ENCODE data around the gene KDM4F. TPM values are rescaled to one million over a fixed set of nuclear protein-coding genes. Genes with fewer than 3 reads are reported as not detected.
A peak's percentile ranks its signal among the peaks of the same experiment; 100 is the strongest.

The KDM4F gene
- total RNA-seq, 4 donors from 2014 or later, result not detected

- TF ChIP-seq POLR2A (IDR thresholded peaks at IDR 0.05), result peak; percentile 93
- TF ChIP-seq POLR2AphosphoS5 (IDR thresholded peaks at IDR 0.05), result peak; percentile 94 to 96 (median 96)
- TF ChIP-seq CTCF (IDR thresholded peaks at IDR 0.05), result no peak
- no peak for TF ChIP-seq EP300 (IDR thresholded peaks at IDR 0.05; ENCODE audit: low read depth)
- H3K36me3 ChIP-seq, result no peaks in the 10 kb centered on the region
- peak overlapping the region; percentile 58 to 85 (median 78) for H3K4me3 ChIP-seq
- no peaks in the 10 kb centered on the region for H3K27me3 ChIP-seq
- intact Hi-C loops (cut with DNase I; ENCODE audit: low total_unique reads) (loop anchor here (2.0 kb wide), 1 partner anchor 82 kb away; no protein-coding TSS in a partner anchor), in situ Hi-C loops (cut with MboI; ENCODE audit: low pct_ligation_motif_present in 1 of 4, low pct_unique_long_range_greater_than_20kb in 1 of 4, low sequenced_read_pairs in 3 of 4) (loop anchor here in 2 of 4 donors (10.0 kb wide), 3 partner anchors 76 to 636 kb away; partner anchors contain the start of genes CWC15 (in 2 of the 2) and KDM4D (in 2 of the 2))
- H3K9me3 ChIP-seq, result no peaks in the 10 kb centered on the region
- H3K27ac ChIP-seq, result peak overlapping the region; percentile 94 to 99 (median 98)
- peaks cover 3 to 17% (median 15%) of the 10 kb centered on the region in 4 donors for H3K4me1 ChIP-seq
- DNase-seq, result peak; percentile 89
- WGBS, 2 donors (ENCODE audit: low coverage in 1 of 2), result 0 to 5% methylated on average over 4 to 5 of the region's 5 CpGs
Observed at GRCh38 chr11:95068549-95068948, 19.3 kb downstream of the KDM4F start.

- Histone ChIP-seq H3K4me1 (peaks cover 10 to 27% (median 19%) of the 10 kb centered on the region in 4 donors), H3K27ac (no peak overlapping the region), H3K9me3 (no peaks in the 10 kb centered on the region), H3K27me3 (no peaks in the 10 kb centered on the region), H3K4me3 (no peak overlapping the region), H3K36me3 (no peaks in the 10 kb centered on the region)
- intact Hi-C loops (cut with DNase I; ENCODE audit: low total_unique reads) (loop anchor here (10.0 kb wide), 1 partner anchor 694 kb away; no protein-coding TSS in a partner anchor), in situ Hi-C loops (cut with MboI; ENCODE audit: low pct_ligation_motif_present in 1 of 4, low pct_unique_long_range_greater_than_20kb in 1 of 4, low sequenced_read_pairs in 3 of 4) (loop anchor here in 2 of 4 donors (10.0 kb wide), 3 partner anchors 74 to 694 kb away; no protein-coding TSS in a partner anchor)
- TF ChIP-seq POLR2A (IDR thresholded peaks at IDR 0.05), result no peak
- no peak for TF ChIP-seq POLR2AphosphoS5 (IDR thresholded peaks at IDR 0.05)
- TF ChIP-seq CTCF (IDR thresholded peaks at IDR 0.05), result no peak
- TF ChIP-seq EP300 (IDR thresholded peaks at IDR 0.05; ENCODE audit: low read depth), result no peak
- 67 to 95% methylated on average over 1 of the region's 1 CpG for WGBS, 2 donors (ENCODE audit: low coverage in 1 of 2)
- no peak for DNase-seq
Observed at GRCh38 chr11:95070471-95070870, 21.2 kb downstream of the KDM4F start.

- H3K9me3 ChIP-seq, result no peaks in the 10 kb centered on the region
- peaks cover 10 to 34% (median 22%) of the 10 kb centered on the region in 4 donors for H3K4me1 ChIP-seq
- intact Hi-C loops (cut with DNase I; ENCODE audit: low total_unique reads), result loop anchor here (10.0 kb wide), 1 partner anchor 692 kb away; no protein-coding TSS in a partner anchor
- H3K27ac ChIP-seq, result no peak overlapping the region
- TF ChIP-seq POLR2AphosphoS5 (IDR thresholded peaks at IDR 0.05), result no peak
- no peak for TF ChIP-seq POLR2A (IDR thresholded peaks at IDR 0.05)
- no peak for TF ChIP-seq CTCF (IDR thresholded peaks at IDR 0.05)
- TF ChIP-seq EP300 (IDR thresholded peaks at IDR 0.05; ENCODE audit: low read depth), result no peak
- H3K36me3 ChIP-seq, result no peaks in the 10 kb centered on the region
- H3K27me3 ChIP-seq, result no peaks in the 10 kb centered on the region
- no peak for DNase-seq
- in situ Hi-C loops (cut with MboI; ENCODE audit: low pct_ligation_motif_present in 1 of 4, low pct_unique_long_range_greater_than_20kb in 1 of 4, low sequenced_read_pairs in 3 of 4), result loop anchor here in 2 of 4 donors (10.0 kb wide), 3 partner anchors 72 to 692 kb away; no protein-coding TSS in a partner anchor
- H3K4me3 ChIP-seq, result no peak overlapping the region
Observed at GRCh38 chr11:95072948-95073347, 23.7 kb downstream of the KDM4F start.

GRCh38 chr11:95074792-95075563, 25.8 kb downstream of the KDM4F start:
- Histone ChIP-seq H3K36me3 (no peaks in the 10 kb centered on the region), H3K4me3 (no peak overlapping the region), H3K27me3 (no peaks in the 10 kb centered on the region), H3K27ac (peak overlapping the region in 1 of 4 donors; percentile 31), H3K9me3 (no peaks in the 10 kb centered on the region), H3K4me1 (peaks cover 5 to 24% (median 13%) of the 10 kb centered on the region in 4 donors)
- TF ChIP-seq EP300 (IDR thresholded peaks at IDR 0.05; ENCODE audit: low read depth) (no peak), POLR2A (IDR thresholded peaks at IDR 0.05) (no peak), POLR2AphosphoS5 (IDR thresholded peaks at IDR 0.05) (no peak), CTCF (IDR thresholded peaks at IDR 0.05) (no peak)
- DNase-seq, result peak; percentile 82
- WGBS, 2 donors (ENCODE audit: low coverage in 1 of 2), result 36 to 45% methylated on average over 6 to 8 of the region's 8 CpGs
- intact Hi-C loops (cut with DNase I; ENCODE audit: low total_unique reads) (loop anchor here (5.0 to 10.0 kb wide), 2 partner anchors 690 to 1457 kb away; no protein-coding TSS in a partner anchor), in situ Hi-C loops (cut with MboI; ENCODE audit: low pct_ligation_motif_present in 1 of 4, low pct_unique_long_range_greater_than_20kb in 1 of 4, low sequenced_read_pairs in 3 of 4) (loop anchor here in 2 of 4 donors (10.0 kb wide), 3 partner anchors 70 to 690 kb away; no protein-coding TSS in a partner anchor)
